GM21390 (cell line): ENCODE data around the gene MAP4K4.

Experiments used
- ATAC-seq: cut with Tn5 transposase; IDR thresholded peaks from one replicate; pipeline ENCODE4 v1.9.1; 2021; ENCODE audit not compliant: unreplicated experiment

MAP4K4 gene

DNA sequence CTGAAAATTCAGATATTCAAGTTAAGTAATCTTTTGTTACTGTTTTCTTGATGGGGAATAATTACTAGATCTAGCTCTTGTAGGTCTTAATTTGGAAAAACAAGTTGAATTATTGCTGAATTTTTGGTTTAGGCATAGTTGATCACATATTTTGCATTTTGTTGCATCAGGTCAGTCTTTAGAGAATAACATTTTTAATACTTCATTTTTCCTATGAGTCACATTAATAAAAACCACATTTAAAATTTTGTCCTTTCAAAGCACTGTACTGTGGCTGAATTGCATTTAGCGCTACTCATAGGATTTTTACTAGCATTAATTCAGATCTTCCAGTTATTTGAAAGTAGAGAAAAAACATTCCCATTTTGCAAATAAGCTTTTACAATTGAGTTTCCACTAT, 23.2 kb downstream of the MAP4K4 start:
- ATAC-seq: no peak

DNA sequence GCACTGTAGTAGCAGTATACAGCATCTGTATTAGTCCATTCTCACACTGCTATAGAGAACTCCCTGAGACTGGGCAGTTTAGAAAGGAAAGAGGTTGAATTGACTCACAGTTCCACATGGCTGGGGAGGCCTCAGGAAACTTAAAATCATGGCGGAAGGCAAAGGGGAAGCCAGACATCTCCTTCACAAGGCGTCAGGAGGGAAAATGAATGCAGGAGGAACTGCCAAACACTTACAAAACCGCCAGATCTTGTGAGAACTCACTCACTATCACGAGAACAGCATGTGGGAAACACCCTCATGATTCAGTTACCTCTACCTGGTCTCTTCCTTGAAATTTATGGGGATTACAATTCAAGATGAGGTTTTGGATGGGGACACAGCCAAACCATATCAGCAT, 25.4 kb downstream of the MAP4K4 start:
- ATAC-seq: no peak

DNA sequence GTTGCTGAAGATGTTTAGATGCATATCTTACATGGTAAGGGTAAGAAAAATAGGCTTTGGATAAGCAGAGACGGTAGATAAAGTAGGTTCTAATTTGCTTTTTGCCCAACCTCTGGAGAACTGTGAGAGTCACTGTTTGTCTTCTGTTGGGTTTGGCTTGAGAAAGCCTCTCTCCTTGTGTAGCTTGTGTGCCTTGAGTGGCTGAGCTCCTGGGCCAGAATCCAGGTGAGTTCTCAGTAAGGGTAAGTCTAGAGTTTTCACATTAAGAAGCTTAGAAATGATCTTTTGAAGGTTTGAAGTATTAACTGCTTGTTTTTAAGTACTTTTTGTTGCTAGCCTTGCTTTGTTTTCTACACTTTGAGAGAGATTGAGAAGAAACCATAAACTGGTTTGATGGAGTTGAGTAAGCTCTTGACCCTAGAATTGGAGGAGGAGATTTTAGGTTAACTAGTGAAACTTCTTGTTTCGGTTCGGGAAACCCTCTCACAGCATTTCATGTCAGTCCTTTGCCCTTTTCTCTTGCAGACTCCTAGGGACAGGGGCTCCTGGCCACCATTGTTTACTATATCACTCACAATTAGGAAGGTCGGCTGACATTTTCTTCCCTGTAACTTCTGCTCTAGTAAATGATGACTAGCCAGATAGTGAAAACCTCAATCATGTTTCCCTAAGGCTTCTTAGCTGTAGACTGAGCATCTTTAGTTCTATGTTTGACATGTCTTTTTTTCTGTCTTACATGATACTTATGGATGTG, 26.0 kb downstream of the MAP4K4 start:
- no peak for ATAC-seq

DNA sequence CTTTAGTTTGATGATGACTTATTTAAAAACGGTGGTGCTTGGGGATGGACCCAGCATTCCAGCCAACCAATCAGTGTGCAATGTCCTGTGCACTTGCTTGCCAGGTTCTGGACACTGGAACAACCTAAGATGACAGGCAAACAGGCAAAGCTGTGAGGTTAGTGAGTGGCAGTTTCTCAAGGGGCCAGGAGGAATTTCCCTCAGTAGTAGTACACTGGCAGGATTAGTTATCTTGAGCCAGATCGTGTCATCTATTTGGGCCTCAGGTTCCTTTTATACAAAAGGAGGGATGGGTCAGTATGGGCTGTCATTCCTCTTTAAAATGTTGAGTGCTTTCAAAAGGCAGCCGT, 26.6 kb downstream of the MAP4K4 start:
- no peak for ATAC-seq

DNA sequence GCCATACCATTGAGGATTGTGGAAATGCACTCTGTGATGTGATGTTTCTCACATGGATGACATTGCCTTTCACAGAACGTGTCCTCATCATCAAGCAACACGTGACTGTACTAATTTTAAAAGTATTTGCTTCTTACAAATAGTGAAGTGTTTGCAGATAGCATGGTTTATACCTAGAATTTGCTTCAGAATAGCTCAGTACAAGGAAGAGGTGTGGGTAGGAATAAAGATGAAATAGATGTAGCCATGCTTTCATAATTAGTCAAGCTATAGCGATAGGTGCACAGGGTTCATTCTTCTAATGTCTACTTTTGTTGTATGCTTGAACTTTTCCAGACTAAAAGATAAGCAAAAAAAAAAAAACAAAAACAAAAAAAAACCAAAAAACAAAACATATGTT, 27.5 kb downstream of the MAP4K4 start:
- ATAC-seq: no peak

DNA sequence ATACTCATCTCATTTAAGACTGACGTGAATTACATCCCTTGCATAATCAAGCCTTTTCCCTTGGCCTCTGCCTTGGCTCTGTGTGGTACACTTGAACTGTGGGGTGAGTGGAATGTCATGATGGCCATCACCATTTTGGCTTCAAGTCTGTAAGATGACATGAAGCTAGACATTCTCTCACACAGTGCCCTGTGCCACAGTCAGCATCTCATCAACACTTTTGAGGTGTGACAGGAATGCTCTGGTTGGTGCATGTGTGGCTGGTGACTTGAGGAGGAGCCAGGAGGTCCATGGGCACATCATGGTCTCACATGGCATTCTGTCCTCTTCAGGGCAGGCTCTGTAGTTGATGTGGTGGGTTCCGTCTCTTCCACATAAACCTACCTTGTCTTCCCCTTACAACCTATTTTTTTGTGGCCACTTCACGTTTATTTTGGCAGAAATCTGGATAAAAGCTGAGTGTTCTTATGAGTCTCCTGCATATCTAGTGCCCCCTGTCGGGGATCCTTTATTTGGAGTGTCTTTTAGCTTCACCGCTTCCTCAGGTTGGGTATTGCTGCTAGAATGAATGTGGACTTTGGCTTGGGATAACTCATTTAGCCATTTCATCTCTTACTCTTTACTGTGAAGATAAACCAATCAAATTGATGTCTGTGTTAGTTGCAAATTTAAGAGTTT, 28.1 kb downstream of the MAP4K4 start:
- no peak for ATAC-seq

DNA sequence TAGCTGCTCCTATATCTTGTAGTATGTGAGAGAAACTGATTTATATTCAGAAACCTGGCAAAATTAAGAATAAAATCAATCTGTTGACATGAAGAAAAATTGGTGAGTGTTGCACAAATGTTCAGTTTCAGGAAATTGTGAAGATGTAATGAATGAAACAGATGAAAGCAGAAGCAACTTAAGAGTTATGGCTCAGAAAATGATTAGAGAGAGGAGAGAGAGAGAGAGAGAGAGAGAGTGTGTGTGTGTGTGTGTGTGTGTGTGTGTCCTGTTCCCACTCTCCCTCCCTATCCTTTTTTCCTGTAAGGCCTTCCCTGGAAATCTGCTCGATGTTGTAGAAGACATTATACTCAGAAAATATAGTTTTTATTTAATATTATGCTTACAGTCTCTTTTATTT, 31.4 kb downstream of the MAP4K4 start:
- ATAC-seq: no peak

DNA sequence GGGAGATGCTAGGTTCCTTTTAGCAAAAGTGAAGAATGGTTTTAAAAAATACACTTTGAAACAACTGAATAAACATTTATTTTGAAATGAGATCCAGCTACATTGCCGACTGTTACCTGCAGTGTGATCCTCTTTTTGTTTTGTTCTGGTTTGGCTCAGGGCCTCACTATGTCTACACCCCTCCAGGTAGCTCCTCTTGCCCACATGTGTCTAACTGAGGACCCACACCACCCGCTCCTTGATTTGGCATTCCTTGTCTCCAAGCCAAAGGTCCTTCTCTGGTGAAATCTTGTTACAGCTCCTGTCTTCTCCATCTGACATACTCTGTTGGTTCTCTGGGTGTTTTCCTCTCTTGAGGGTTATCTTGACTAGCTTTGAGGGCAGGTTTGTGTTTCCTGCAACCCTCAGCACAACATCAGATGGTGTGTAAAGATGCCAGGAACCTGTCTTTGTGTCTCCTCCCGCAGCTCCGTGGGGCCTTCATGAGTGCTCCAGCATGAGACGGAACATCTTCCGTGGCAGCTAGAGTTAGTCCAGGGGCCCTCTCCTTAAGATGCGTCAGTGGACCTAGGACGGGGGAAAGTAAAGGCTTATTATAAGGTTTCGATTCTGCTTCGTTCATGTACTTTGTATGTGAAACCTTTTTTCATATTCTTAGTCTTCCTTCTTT, 32.1 kb downstream of the MAP4K4 start:
- no peak for ATAC-seq

DNA sequence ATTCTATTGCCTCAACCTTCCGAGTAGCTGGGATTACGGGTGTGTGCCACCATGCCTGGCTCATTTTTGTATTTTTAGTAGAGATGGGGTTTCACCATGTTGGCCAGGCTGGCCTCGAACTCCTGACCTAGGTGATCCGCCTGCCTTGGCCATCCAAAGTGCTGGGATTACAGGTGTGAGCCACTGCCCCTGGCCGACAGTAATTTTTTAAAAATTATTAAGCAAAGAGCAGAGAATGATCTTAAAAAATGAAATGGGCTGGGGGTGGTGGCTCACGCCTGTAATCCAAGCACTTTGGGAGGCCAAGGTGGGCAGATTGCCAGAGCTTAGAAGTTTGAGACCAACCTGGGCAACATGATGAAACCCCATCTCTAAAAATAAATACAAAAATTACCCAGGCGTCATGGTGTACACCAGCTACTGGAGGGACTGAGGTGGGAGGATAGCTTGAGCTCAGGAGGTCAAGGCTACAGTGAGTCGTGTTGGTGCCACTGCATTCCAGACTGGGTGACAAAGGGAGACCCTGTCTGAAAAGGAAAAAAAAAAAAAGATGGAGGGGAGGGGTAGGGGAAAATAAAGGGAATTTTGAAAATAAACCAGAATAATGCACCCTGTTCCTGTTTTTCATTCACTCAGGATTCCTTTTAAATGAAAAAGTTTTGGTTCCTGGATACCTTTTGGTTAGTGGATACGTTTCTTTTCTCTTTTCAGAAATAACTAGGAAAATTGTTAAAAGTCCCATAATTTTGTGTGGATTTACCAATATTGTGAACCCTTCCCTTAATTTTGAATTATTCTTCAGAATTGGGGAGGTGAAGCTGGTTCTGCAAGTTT, 33.9 kb downstream of the MAP4K4 start:
- no peak for ATAC-seq

DNA sequence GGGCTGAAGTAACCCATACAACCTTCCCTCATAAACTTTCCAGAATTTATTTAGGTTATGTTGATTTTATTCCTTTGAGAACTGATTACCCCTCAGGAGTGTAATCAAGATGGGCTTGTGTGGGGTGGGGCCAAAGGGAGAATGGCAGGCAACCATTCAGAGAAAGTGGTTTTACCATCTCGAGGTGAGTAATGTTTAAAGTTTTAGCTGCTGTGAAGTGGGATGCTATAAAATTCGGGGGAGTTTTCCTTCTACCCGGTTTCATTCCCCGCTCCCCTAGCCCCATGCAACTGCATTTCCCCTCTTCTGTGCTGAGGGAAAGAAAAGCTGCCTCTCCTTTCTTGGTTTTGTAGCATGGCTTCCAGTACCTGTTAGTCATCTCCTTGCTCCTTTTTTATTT, 34.7 kb downstream of the MAP4K4 start:
- ATAC-seq: no peak

DNA sequence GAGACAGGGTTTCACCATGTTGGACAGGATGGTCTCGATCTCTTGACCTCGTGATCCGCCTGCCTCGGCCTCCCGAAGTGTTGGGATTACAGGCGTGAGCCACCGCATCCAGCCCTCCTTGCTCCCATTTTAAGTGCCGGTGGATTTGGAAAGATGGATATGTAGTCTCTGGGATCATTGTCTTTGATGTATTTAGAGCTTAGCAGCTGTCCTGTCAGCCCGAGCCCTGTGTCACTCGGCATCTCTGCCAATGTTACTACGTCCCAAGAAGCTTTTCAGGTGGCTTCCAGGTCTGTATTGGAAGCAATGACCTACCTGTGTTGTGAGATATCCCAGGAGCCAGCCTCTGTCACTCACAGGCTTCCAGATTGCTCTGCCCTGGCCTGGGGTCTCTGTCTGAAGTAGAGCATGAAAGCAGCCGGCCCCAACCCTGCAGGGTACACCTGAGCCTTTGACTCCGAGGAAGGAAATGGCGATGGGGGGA, 35.3 kb downstream of the MAP4K4 start:
- ATAC-seq: no peak

DNA sequence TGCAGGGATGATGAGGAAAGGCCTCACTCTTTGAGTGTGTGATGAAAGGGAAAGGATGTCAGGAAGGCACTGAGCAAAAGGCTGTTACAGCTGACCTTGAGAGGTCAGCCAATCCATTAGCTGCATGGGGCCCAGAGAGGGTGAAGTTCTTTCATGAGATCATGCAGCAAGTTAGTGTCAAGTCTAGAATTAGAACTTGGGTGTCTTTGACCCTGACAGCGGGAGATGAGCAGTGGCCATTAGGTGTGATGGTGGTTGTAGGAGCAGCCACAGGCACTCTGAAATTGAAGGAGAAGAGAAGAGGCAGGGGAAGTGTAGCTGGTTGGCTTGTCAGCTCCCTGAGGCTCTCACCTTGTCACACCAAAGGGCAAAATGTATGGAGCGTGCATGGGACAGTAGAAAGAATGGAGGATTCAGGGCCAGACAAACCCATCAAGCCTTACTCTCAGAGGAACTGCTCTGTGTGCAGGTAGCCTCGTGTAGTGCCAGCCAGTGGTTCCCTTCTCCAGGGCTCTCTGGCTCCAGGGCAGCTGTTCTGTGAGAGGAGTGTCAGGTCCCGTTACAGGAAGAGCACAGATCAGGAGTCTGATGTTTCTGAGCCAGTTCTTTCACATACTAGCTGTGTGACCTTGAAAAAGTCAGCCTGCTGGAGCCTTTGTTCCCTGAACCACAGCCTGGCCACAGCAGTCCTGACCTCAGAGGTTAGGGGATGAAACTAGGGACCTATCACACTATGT, 35.9 kb downstream of the MAP4K4 start:
- ATAC-seq: no peak

DNA sequence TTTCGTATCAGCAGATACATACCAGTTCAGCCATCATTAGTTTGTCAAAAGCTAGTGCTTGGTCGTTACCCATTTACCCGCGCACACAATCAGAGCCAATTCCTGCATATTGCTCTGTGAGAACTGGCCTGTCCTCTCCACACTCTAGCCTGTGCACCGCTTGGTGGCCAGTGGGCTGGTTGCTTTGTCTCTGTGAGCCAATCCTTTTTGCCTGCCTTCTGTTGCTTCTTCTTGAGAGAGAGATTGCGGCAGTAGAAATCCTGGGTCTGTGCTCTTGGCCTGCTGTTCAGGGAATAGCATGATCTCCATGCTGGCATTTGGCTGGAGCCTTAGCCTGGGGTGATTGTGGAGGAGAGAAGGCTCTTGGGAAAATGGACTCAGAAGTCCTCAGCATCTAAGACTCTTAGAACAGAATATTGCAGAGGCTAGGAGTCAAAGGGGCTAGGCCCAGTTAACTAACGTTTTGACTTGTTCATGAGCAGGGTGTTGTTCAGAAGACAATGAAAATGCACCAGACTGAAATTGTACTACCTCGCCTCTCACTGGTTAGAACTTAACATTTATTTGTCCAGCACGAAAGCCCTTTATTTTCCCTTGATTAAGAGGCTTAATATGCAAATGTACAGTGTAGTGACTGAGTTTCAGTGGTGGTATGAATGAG, 37.1 kb downstream of the MAP4K4 start:
- no peak for ATAC-seq

DNA sequence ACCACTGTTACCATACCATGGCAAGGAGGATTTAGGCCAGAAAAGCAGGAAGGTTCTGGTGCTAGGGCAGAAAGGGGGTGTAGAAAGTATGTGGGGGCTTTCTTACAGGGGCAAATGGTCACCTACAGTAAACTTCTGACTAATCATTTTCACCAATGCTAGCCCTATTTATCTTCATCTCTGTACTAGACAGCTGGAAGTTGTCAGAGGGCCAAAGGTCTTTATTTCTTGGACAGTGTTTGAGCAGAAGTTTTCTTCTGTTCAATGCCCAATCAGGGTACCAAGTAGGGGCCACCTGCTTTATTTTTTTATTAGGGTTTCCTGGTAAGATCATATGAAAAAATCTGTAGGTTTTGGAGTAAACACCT, 37.6 kb downstream of the MAP4K4 start:
- no peak for ATAC-seq

DNA sequence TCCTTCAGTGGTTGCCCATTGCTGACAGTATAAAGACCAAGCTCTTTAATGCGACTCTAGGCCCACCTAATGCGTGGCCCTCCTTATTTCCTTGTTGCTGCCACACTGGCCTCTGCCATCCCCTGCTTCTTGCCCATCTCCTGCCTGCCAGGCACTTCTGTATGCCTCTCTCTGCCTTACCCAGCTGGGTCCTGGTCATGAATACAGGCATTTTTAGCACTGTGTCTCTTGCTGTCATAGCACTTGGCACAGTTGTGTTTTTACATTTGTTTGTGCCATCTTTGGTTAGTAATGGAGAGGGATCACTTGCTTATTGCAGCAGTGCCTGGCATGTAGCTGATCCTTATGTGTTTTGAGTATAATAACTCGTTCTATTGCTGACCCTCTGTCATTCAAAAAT, 38.7 kb downstream of the MAP4K4 start:
- no peak for ATAC-seq

DNA sequence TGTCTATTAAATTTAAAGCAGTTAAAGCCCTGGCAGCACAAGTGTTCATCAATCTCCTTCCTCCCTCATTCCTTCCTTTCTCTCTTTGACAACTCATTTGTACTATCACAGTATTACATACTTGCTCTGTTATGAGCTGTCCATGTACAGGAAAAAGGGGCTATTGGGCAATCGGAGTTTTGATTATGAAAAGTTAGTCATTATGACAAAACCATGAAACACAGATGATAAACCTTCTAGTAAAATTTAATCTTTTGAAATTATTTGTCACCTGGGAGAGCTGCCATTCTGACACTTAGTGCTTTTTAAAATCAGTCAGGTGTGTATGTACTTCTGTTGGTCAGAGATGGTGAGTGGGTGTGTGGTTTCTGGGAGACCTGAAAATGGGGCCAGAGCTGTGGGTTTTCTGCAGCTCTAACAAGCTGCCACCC, 39.4 kb downstream of the MAP4K4 start:
- no peak for ATAC-seq

DNA sequence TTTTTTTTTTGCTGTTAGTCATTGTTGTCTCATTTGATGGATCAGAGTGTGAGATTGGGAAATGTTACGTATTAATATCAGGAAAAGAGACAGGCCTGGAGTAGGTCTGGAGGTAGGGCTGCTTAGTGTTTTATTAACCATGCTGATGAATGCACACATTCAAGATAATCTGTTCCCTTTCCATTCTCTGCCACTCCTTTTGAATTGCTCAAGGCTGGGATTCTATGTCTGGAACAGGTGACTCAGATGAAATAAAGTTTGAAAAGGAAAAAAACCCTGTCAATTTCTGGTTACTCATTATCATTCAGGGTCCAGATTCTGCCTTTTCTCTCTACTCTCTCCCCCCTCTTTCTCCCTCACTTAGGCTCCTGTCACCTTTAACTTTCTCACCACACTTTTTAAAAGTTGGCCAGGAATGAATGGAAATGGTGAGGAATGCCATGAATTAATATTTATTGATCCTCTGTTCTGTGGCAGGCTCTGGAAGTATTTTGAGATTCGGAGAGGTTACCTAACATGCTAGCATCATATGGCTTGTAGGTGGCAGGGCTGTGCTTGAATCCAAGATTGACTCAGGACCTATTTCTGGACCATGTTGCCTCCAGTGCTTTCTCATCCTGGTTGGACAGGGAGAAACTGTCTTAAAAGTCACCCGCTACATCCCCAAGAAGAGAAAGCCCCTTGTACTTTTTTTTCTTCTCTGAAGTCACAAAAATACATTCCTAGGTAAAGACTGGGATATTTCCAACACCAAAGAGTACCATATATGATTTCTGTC, 40.2 kb downstream of the MAP4K4 start:
- no peak for ATAC-seq

DNA sequence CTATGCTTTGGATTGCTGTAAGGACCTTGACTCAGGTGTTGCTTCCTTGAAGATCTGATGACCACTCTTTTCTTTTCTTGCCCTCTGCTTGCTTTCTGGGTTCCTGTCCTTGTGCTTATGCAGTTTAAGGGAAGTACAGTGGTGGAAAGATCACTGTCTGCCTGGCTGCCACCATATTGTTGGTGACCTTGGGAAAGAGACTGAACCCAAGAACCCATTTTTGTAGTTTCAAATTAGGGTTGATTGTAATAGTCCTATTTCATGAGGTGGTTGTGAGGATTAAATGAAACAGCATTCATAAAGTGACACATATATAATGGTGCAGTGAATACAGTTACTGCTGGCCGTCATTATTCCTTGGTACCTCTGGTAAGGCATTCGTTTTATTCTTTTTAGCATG, 41.1 kb downstream of the MAP4K4 start:
- ATAC-seq: no peak

DNA sequence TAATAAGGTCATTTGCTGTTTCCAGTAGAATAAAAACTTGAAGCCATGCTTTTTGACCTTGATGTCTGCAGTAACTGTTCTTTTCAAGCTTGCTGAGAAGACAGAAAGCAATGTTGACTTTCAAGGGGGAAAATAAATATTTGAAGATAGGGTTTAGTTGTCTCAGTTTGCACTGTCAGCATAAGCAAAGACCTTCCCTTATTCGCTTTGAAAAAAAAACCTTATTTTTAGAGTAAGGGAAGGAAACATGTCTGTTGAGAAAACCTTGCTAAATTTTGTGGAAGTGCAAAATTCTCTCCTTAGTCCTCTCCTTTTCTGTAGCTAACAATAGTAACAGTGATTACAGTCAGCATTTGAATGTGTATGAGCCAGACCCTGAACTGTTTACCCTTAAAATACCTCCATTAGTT, 43.1 kb downstream of the MAP4K4 start:
- ATAC-seq: no peak
